ENCODE data around the gene RBP3.

GRCh38 chr10:47319784-47320183, 28.4 kb upstream of the RBP3 start:
- no peak for TF ChIP-seq CTCF (IDR thresholded peaks at IDR 0.05 in 4 of 5, conservative IDR thresholded peaks at IDR 0.05 in 1 of 5)
- no peak for TF ChIP-seq POLR2A (IDR thresholded peaks at IDR 0.05)

Data from gastrocnemius medialis (tissue), 4 donors.